ENCODE results near the gene SCLY.

DNA sequence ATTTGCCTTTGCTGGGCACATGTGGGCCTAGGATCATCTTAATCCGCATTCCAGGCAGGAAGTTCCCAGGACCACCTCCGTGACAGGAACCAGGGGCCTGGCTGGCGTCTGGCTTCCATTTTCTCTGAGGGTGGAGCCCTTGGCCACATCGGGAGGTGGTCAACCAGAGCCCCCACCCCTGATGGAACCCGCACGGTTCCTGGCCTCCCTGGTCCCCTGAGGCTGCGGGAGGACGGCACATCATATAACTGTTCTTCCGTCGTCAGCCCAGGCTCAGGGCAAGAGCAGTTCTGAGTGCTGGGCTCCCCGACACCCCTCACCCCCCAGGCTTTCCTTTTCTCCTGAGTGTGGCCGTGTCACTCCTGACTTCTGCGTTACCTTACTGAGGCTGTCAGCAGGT lies 52.8 kb downstream of the SCLY start:
- TF ChIP-seq GATA2 (IDR thresholded peaks at IDR 0.05; ENCODE audit: low read depth, low read length) (no peak), GATA3 (IDR thresholded peaks at IDR 0.05; ENCODE audit: low read depth, low read length) (no peak)

Measured in SH-SY5Y (cell line).